IMR-90 (cell line): ENCODE results near the gene NKX2-3. TPM values are rescaled to one million over a fixed set of nuclear protein-coding genes. Genes with fewer than 3 reads are reported as not detected.

Source experiments
- ATAC-seq: fragments of 200-7000 bp; cut with Tn5 transposase; 2 replicates; pipeline ENCODE4 v1.9.1; 2020; ENCODE audit warnings: low read depth, mild to moderate bottlenecking, moderate library complexity
- BruUV-seq: library from RNA; stranded (reverse); fragments of 400-500 nt; replicated peaks from 2 replicates; lab custom pipeline; 2021; lab: Mats Ljungman, UMichigan
- CTCF ChIA-PET: fragments of 300-600 bp; formaldehyde crosslinking; extraction: SDS; loops from one replicate; lab custom pipeline; 2021; ENCODE audit warnings: antibody characterized with exemption; lab: Yijun Ruan, JAX
- POLR2A ChIA-PET: fragments of 300-600 bp; sonication (Branson Sonifier 250); formaldehyde crosslinking; loops from one replicate; lab custom pipeline; 2022; ENCODE audit warnings: antibody characterized with exemption; ENCODE audit not compliant: unreplicated experiment; lab: Charles Lee
- DNase-seq: peaks from one replicate; pipeline ENCODE4 v3.0.0; 2013
- H2AFZ ChIP-seq: replicated peaks from 2 replicates; pipeline ENCODE3; 2013; ENCODE audit warnings: low read length, mild to moderate bottlenecking; ENCODE audit not compliant: poor library complexity
- H2AK5ac ChIP-seq: 2 replicates; pipeline ENCODE4 v1.6.1; 2013; ENCODE audit warnings: low read depth, low read length, inconsistent platforms
- H2AK9ac ChIP-seq: replicated peaks from 2 replicates; pipeline ENCODE3; 2013; ENCODE audit warnings: mild to moderate bottlenecking, low read depth, low read length, moderate library complexity; ENCODE audit not compliant: poor library complexity
- H2BK120ac ChIP-seq: 2 replicates; pipeline ENCODE4 v1.6.1; 2013; ENCODE audit warnings: low read depth, low read length, inconsistent platforms
- H2BK15ac ChIP-seq: 3 replicates; pipeline ENCODE4 v1.6.1; 2013; ENCODE audit warnings: low read depth, low read length, inconsistent platforms
- H2BK20ac ChIP-seq: 2 replicates; pipeline ENCODE4 v1.6.1; 2013; ENCODE audit warnings: low read depth, mild to moderate bottlenecking, inconsistent platforms, low read length, moderate library complexity
- H2BK5ac ChIP-seq: 2 replicates; pipeline ENCODE4 v1.6.1; 2013; ENCODE audit warnings: mild to moderate bottlenecking, low read depth, low read length, inconsistent platforms; ENCODE audit not compliant: poor library complexity, severe bottlenecking
- H3K14ac ChIP-seq: replicated peaks from 2 replicates; pipeline ENCODE4 v1.6.1; 2013; ENCODE audit warnings: low read depth, low read length, inconsistent platforms
- H3K18ac ChIP-seq: 2 replicates; pipeline ENCODE4 v1.6.1; 2013; ENCODE audit warnings: low read depth, low read length, control low read depth
- H3K23ac ChIP-seq: 2 replicates; pipeline ENCODE4 v1.6.1; 2013; ENCODE audit warnings: low read depth, low read length, inconsistent platforms
- H3K27ac ChIP-seq: 2 replicates; pipeline ENCODE4 v1.5.1; 2013; ENCODE audit warnings: mild to moderate bottlenecking, control low read depth, low read length; ENCODE audit not compliant: insufficient read depth
- H3K27me3 ChIP-seq: 2 replicates; pipeline ENCODE4 v1.6.1; 2013; ENCODE audit warnings: low read length; ENCODE audit not compliant: control insufficient read depth, insufficient read depth
- H3K36me3 ChIP-seq: 2 replicates; pipeline ENCODE4 v1.6.1; 2013; ENCODE audit warnings: low read length, mixed read lengths; ENCODE audit not compliant: control insufficient read depth, insufficient read depth
- H3K4ac ChIP-seq: 2 replicates; pipeline ENCODE4 v1.6.1; 2013; ENCODE audit warnings: low read depth, low read length, inconsistent platforms
- H3K4me1 ChIP-seq: 2 replicates; pipeline ENCODE4 v1.6.1; 2013; ENCODE audit warnings: low read length, mixed read lengths; ENCODE audit not compliant: control insufficient read depth, insufficient read depth
- H3K4me2 ChIP-seq: 2 replicates; pipeline ENCODE4 v1.6.1; 2013; ENCODE audit warnings: low read depth, mild to moderate bottlenecking, control low read depth, low read length, moderate library complexity
- H3K4me3 ChIP-seq: 2 replicates; pipeline ENCODE4 v1.5.1; 2013; ENCODE audit warnings: low read depth, mild to moderate bottlenecking, control low read depth, low read length, moderate library complexity; ENCODE audit not compliant: insufficient read depth
- H3K56ac ChIP-seq: 2 replicates; pipeline ENCODE4 v1.6.1; 2013; ENCODE audit warnings: low read length, inconsistent platforms; ENCODE audit not compliant: insufficient read depth; ENCODE audit errors: extremely low read depth
- H3K79me1 ChIP-seq, 2 experiments: 2 replicates each; pipeline ENCODE4 v1.6.1; 2013; ENCODE audit warnings: low read length in 2 of 2, inconsistent platforms in 1 of 2, low read depth in 1 of 2
- H3K9ac ChIP-seq: 2 replicates; pipeline ENCODE4 v1.6.1; 2013; ENCODE audit warnings: low read depth, low read length, control low read depth
- H3K9me1 ChIP-seq: 2 replicates; pipeline ENCODE4 v1.6.1; 2013; ENCODE audit warnings: low read length, inconsistent platforms; ENCODE audit not compliant: insufficient read depth
- H3K9me3 ChIP-seq: 2 replicates; pipeline ENCODE4 v1.6.1; 2013; ENCODE audit warnings: low read length; ENCODE audit not compliant: control insufficient read depth, insufficient read depth
- H4K20me1 ChIP-seq: 2 replicates; pipeline ENCODE4 v1.6.1; 2013; ENCODE audit warnings: low read length, inconsistent platforms; ENCODE audit not compliant: insufficient read depth
- H4K5ac ChIP-seq: 2 replicates; pipeline ENCODE4 v1.6.1; 2013; ENCODE audit warnings: mild to moderate bottlenecking, low read depth, low read length, control low read depth
- H4K8ac ChIP-seq, 2 experiments: 2 replicates each; pipeline ENCODE4 v1.6.1; 2013; ENCODE audit warnings: low read depth in 2 of 2, low read length in 2 of 2, control low read depth in 1 of 2, inconsistent platforms in 1 of 2
- H4K91ac ChIP-seq: 2 replicates; pipeline ENCODE4 v1.6.1; 2013; ENCODE audit warnings: low read depth, low read length, inconsistent platforms; ENCODE audit not compliant: insufficient read depth
- BHLHE40 ChIP-seq: fragments of 150-350 bp; IDR thresholded peaks from 2 replicates; pipeline ENCODE4 v1.6.1; 2016; ENCODE audit warnings: mild to moderate bottlenecking, low read depth, low read length
- CEBPB ChIP-seq: IDR thresholded peaks from 2 replicates; pipeline ENCODE4 v1.6.1; 2012; ENCODE audit warnings: low read depth, low read length, improper control_type of control experiment
- MAFK ChIP-seq: IDR thresholded peaks from 2 replicates; pipeline ENCODE4 v1.6.1; 2012; ENCODE audit warnings: low read depth, low read length, improper control_type of control experiment
- MXI1 ChIP-seq: IDR thresholded peaks from 2 replicates; pipeline ENCODE4 v1.6.1; 2012; ENCODE audit warnings: low read depth, mild to moderate bottlenecking, low read length, moderate library complexity, borderline replicate concordance
- POLR2A ChIP-seq: IDR thresholded peaks from 2 replicates; pipeline ENCODE4 v1.6.1; 2012; ENCODE audit warnings: mild to moderate bottlenecking, low read depth, low read length
- RAD21 ChIP-seq: IDR thresholded peaks from 2 replicates; pipeline ENCODE4 v1.6.1; 2012; ENCODE audit warnings: low read length, improper control_type of control experiment
- RFX5 ChIP-seq: IDR thresholded peaks from 2 replicates; pipeline ENCODE4 v1.8.0; 2012; ENCODE audit warnings: low read depth, mild to moderate bottlenecking, low read length, moderate library complexity
- SMC3 ChIP-seq: fragments of 150-350 bp; IDR thresholded peaks from 2 replicates; pipeline ENCODE4 v1.6.1; 2016; ENCODE audit warnings: low read depth, mild to moderate bottlenecking, antibody characterized with exemption, low read length, moderate library complexity
- dilution Hi-C: fragments of 300-500 bp; cut with HindIII; formaldehyde crosslinking; loops from one replicate; pipeline ENCODE4 v1.14.3; 2018; ENCODE audit warnings: low sequenced_read_pairs; ENCODE audit not compliant: unreplicated experiment
- in situ Hi-C: fragments of 300-500 bp; cut with MboI; formaldehyde crosslinking; loops from 3 replicates; pipeline ENCODE4 v1.14.3; 2019; ENCODE audit warnings: low sequenced_read_pairs, inconsistent platforms, mixed read lengths
- intact Hi-C: fragments of 100-400 bp; cut with micrococcal nuclease; formaldehyde crosslinking; loops from 2 replicates; pipeline ENCODE4 v1.10.0; 2022
- polyA plus RNA-seq, 3 experiments: library from polyadenylated mRNA; depleted of rRNA; stranded (reverse); fragments of >200 nt; gene quantifications; 2 replicates each; pipeline ENCODE4 v1.2.3, GENCODE V29; 2012; ENCODE audit warnings: low replicate concordance in 1 of 3
- total RNA-seq: library from RNA; depleted of rRNA; stranded (reverse); fragments of >200 nt; gene quantifications from 2 replicates; pipeline ENCODE4 v1.2.3, GENCODE V29; 2012

The NKX2-3 gene
- total and polyA plus RNA-seq, 2 of the 4 experiments (the other 2 are of a cell fraction), result not detected

DNA sequence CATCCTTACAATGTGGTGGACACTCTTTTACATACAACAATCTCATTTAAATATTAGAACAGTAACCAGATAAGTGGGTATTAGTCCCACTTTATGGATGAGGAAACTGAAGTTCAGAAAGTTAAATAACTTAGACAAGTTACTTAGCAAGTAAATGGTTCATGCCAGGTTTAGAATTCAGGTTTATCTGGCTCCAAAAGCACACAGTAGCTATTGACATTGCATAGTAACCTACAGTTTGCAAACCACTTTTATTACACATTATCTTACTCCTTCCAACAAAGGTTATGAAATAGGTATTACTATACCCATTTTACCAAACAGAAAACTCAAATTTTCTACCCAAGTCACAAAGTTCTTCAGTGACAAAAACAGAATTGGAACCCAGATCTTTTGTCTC lies 19.7 kb upstream of the NKX2-3 start:
- dilution Hi-C loops (no loop called here), intact Hi-C loops (no loop called here), in situ Hi-C loops (no loop called here)
- H3K9me1 ChIP-seq, result no peaks in the 10 kb centered on the region
- H2BK5ac ChIP-seq, result no peak overlapping the region
- no peak overlapping the region for H2AK9ac ChIP-seq
- H2BK20ac ChIP-seq, result no peak overlapping the region
- no peak overlapping the region for H2BK120ac ChIP-seq
- no peak for ATAC-seq
- peaks cover 5% of the 10 kb centered on the region; the same call in 1 of the 2 replicates for H3K27me3 ChIP-seq
- H3K9ac ChIP-seq, result no peak overlapping the region
- POLR2A ChIA-PET, result interaction anchor here (0.6 kb wide), 1 partner anchor 64 kb away, joined by 3 read pairs; no protein-coding TSS in a partner anchor
- no peaks in the 10 kb centered on the region for H3K4me1 ChIP-seq
- no peak overlapping the region for H3K27ac ChIP-seq
- H3K4me3 ChIP-seq, result no peak overlapping the region
- no peak for DNase-seq
- BruUV-seq, result no TSS peak
- no peak overlapping the region for H2AK5ac ChIP-seq
- no peak for TF ChIP-seq SMC3
- TF ChIP-seq CEBPB, result no peak
- TF ChIP-seq RAD21, result no peak
- no peak for TF ChIP-seq MAFK
- no peak for TF ChIP-seq BHLHE40
- no peak for TF ChIP-seq RFX5
- no peak for TF ChIP-seq MXI1
- no peak for TF ChIP-seq POLR2A
- H3K23ac ChIP-seq, result no peak overlapping the region
- H3K4ac ChIP-seq, result no peak overlapping the region
- no peak overlapping the region for H2AFZ ChIP-seq
- H3K9me3 ChIP-seq, result no peaks in the 10 kb centered on the region
- no peaks in the 10 kb centered on the region for H3K79me1 ChIP-seq
- no peak overlapping the region for H4K91ac ChIP-seq
- H3K14ac ChIP-seq, result no peak overlapping the region
- H2BK15ac ChIP-seq, result no peak overlapping the region
- no peaks in the 10 kb centered on the region for H3K36me3 ChIP-seq
- no peak overlapping the region for H3K18ac ChIP-seq
- H3K4me2 ChIP-seq, result no peak overlapping the region
- no peak overlapping the region for H3K56ac ChIP-seq
- CTCF ChIA-PET, result no interaction called here
- no peak overlapping the region for H4K8ac ChIP-seq
- H4K5ac ChIP-seq, result no peak overlapping the region
- no peaks in the 10 kb centered on the region for H4K20me1 ChIP-seq
